Measurements from ENCODE around the gene RAD23B.
"Not testable (repeated sequence)": the region's sequence is repeated elsewhere in the genome, so short reads cannot be mapped to it uniquely, and the experiment has no call there.

The RAD23B gene

GRCh38 chr9:107292821-107293542 is 9.9 kb downstream of the RAD23B start:
- no peak for DNase-seq (ENCODE audit: low read depth, low spot score)

DNA sequence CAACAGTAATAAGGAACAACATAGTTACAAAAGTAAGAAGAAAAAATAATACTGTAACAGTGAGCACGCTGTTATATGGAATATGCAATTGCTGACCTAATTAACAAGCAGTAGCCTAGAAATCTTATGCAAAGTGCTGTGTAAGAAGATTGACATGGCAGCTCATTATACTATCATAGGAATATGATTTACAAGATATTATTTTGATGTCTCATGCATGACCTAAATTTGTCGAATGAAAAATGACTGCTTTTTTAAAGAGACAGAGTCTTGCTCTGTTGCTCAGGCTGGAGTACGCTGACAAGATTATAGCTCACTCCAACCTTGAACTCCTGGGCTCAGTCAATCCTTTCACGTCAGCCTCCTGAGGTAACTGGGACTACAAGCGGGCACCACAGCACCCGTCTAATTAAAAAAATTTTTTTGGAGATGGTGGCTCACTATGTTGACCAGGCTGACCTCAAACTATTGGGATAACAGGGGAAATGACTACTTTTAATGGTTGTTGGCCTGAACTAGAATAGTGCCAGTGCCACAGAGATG is 10.5 kb downstream of the RAD23B start:
- DNase-seq (ENCODE audit: low read depth, low spot score), result no peak

- no peak for DNase-seq (ENCODE audit: low read depth, low spot score)
Measured at GRCh38 chr9:107294756-107295155, 11.7 kb downstream of the RAD23B start.

DNA sequence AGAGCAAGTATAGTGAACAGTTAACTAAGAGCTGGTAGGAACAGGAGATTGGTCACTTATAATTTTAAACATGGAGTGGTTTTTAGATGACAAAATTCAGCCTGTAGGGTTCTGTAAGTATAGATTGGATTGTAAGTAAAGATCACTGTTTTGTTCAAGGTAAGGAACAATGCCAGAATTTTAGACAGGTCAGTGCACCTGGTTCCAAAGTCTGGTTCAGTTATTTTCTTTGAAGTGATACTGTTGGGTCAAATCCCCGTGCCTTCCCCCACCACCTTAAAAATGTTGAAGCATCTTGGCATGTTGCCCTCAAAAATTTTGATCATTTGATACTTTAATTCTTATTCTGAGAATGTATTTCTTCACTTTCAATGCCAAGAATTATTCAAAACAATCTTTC is 12.9 kb downstream of the RAD23B start:
- no peak for DNase-seq (ENCODE audit: low read depth, low spot score)

DNA sequence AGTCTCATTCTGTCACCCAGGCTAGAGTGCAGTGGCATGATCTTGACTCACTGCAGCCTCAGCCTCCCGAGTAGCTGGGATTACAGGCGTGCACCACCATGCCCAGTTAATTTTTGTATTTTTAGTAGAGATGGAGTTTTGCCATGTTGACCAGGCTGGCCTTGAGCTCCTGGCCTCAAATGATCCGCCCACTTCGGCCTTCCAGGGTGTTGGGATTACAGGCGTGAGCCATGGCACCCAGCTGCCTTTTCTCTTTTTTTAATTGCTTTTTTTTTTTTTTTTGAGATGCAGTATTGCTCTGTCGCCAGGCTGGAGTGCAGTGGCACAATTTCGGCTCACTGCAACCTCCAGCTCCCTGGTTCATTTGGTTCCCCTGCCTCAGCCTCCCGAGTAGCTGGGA is 13.5 kb downstream of the RAD23B start:
- not testable (repeated sequence) for DNase-seq (ENCODE audit: low read depth, low spot score)

DNA sequence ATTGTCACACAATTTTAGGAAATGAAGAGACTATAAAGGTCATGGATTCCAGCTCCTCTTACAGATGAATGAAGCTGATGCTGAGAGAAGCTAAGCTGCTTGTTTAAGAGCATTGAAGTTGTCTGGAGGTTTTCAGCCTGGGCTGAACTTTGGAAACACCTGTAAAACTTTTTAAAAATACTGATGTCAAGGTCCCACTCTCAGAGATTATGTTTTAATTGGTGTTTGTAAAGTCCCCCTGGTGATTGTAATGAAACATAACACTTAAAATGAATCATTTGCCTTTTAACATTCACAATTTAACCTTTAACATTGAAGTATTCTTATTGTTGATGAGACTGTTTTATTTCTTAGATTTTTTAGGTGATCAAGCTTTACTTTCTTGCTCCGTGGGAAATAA is 16.4 kb downstream of the RAD23B start:
- DNase-seq (ENCODE audit: low read depth, low spot score), result no peak

- DNase-seq (ENCODE audit: low read depth, low spot score), result no peak
Measured at GRCh38 chr9:107306308-107306707, 23.2 kb downstream of the RAD23B start.

DNA sequence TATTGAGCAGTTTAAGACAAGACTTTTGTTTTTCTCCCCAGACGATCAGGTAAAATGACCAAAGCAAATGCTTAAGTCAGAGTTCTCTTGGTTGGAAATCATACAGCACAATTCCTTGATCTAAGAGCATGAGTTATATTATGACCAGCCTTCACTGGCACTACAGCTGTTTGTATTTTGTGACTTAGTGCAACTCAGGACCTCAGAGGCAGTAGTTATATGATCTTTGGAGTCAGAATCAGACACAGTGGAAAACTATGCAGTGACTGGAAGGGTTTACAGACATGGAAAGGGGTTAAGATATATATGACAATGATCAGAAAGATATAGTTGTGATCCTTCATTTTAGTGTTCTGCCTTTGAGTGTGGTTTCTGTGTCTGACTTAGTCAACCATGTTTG is 24.3 kb downstream of the RAD23B start:
- DNase-seq (ENCODE audit: low read depth, low spot score), result no peak

DNA sequence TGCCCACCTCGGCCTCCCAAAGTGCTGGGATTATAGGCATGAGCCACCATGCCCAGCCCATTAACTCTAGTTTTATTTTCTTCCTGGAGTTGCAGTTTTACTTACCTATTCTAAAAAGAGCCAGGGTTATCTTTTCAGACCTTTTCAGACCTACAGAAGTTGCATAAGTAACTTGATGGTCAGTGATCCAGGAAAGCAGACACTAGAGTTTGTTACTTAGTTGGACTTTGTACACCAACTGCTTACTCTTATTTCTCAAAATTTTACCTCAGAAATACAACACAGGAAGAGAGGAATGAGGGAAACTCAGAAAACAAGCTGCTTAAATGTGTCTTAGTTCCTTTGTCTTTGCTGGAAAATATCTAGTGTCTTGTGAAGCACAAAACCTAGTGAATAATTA is 25.4 kb downstream of the RAD23B start:
- DNase-seq (ENCODE audit: low read depth, low spot score), result no peak

- DNase-seq (ENCODE audit: low read depth, low spot score), result peak; percentile 61
Measured at GRCh38 chr9:107309271-107309670, 26.2 kb downstream of the RAD23B start.

- DNase-seq (ENCODE audit: low read depth, low spot score), result peak; percentile 27
Measured at GRCh38 chr9:107312376-107313050, 29.4 kb downstream of the RAD23B start.

- no peak for DNase-seq (ENCODE audit: low read depth, low spot score)
Measured at GRCh38 chr9:107313555-107314096, 30.5 kb downstream of the RAD23B start.

GRCh38 chr9:107314763-107315162 is 31.7 kb downstream of the RAD23B start:
- DNase-seq (ENCODE audit: low read depth, low spot score), result no peak

GRCh38 chr9:107316795-107317661 is 33.9 kb downstream of the RAD23B start:
- no peak for DNase-seq (ENCODE audit: low read depth, low spot score)

- no peak for DNase-seq (ENCODE audit: low read depth, low spot score)
Measured at GRCh38 chr9:107322643-107323042, 39.6 kb downstream of the RAD23B start.

DNA sequence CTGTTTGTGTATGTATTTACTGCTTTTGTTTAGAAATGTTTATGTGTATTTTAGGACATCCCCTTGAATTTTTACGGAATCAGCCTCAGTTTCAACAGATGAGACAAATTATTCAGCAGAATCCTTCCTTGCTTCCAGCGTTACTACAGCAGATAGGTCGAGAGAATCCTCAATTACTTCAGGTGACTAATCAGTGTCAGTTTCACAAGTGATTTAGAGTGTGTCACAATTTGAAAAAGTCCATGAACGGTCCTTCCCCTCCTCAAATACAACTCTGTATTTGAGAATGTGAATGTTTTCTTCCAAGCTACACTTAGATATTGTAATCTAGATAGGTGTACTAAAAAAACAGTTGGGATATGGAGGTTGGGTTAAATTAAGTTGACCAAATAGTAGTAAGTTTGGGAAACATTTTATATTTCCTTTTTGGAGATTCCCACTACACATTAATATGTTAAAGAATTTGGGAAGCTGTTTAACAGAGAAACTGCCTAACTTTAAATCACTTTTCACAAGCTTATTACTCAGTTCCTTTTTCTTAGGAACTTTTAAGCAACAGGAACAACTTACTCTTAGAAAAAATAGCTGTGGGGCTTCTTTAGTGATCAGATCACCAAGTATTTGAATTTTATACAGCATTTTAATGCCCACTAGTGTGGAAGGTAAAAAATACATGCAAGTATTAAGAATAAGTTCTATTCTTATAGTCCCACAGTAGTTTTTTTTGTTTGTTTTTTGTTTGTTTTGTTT is 40.9 kb downstream of the RAD23B start:
- DNase-seq (ENCODE audit: low read depth, low spot score), result no peak

DNA sequence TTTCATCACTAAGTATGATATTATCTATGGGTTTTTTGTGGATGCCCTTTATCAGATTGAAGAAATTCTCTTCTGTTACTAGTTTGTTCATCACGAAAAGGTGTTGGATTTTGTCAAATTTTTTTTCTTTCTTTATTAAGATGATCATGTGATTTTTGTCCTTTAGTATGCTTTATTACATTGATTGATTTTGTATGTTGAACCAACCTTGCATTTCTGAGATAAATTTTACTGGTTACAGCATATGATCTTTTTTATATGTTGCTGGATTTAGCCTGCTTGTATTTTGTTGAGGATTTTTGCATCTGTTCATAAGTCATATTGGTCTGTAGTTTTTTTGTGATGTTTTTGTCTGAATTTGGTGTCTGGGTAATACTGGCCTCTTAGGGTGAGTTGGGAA is 42.8 kb downstream of the RAD23B start:
- DNase-seq (ENCODE audit: low read depth, low spot score), result no peak

- DNase-seq (ENCODE audit: low read depth, low spot score), result no peak
Measured at GRCh38 chr9:107328510-107328909, 45.4 kb downstream of the RAD23B start.

DNA sequence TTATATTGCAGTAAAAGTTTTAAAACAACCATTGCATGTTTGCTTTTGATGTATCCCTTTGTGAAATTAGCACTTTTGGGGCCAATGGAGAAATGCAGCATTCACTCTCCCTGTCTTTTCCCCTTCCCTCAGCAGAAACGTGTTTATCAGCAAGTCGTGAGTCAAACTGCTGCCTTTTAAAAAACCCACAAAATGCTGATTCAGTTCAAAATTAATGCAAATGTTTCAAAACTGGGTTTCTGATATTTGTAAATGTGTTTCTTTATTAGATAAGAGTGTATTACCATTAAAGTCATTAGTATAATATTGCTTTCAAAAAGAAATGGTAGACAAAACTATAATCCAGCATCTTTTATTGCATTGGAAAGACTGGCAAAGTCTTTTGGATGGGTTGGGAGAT is 47.3 kb downstream of the RAD23B start:
- no peak for DNase-seq (ENCODE audit: low read depth, low spot score)

GRCh38 chr9:107332883-107333282 is 49.8 kb downstream of the RAD23B start:
- DNase-seq (ENCODE audit: low read depth, low spot score), result no peak

DNA sequence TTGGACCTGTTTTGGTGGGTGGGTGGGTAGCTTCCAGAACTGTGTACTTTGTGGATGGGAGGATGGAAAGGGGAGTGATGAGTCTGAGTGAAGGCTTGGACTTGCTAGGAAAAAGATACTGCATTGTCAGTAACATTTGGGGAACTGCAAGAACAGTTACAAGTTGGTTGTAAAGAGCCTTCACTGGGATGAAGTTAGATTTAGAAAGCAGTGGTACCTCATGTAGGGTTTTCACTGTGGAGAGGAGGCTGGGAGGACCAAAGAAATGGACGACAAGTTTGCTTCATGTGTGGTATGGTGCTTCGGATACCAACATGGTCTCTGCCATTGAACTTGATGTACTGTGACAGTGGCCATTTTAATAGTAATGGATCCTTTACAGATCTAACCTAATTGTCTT is 50.3 kb downstream of the RAD23B start:
- no peak for DNase-seq (ENCODE audit: low read depth, low spot score)

Measured in astrocyte of the hippocampus (primary cell).